ENCODE measurements around the gene ALK.

DNA sequence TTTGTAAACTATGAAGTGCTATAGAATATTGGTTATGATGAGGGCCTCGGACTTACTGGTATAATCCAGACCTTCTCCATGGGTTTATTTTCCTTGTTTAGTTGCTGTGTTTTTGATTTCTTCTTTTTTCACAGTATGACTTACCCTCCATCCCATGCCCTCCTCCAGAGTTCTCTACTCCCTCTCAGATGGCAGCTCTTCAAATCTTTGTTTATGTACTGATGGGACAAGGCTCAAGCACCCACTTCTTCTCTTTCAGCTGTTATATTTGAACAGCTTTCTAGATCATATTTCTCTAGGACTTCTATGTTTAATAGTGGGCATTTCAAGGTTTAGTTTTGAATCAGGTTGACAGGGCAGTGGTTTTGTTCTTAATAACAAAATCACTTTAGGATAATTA, 762.3 kb downstream of the ALK start:
- TF ChIP-seq CTCF (IDR thresholded peaks at IDR 0.05) (no peak), POLR2A (IDR thresholded peaks at IDR 0.05) (no peak), POLR2AphosphoS5 (IDR thresholded peaks at IDR 0.05) (no peak), EP300 (IDR thresholded peaks at IDR 0.05) (no peak)

Data from sigmoid colon (tissue), 4 donors.